Adrenal gland (tissue), 12 donors: Measurements from ENCODE around the gene CCN5. TPM values are rescaled to one million over a fixed set of nuclear protein-coding genes. Genes with fewer than 3 reads are reported as not detected.

Experiments
- DNase-seq, 7 donors: peaks; one replicate each; pipeline ENCODE4 v3.0.0-alpha.2; 2019 to 2020
- H3K27ac ChIP-seq, 5 donors: fragments of 200-600 bp; sonication (generic) in 4 of 5; 1 replicate in 3 of 5; 2 replicates in 2 of 5; pipeline versions ENCODE4 v1.5.1 to v1.8.0; 2016 to 2020; ENCODE audit warnings: mild to moderate bottlenecking in 1 of 5
- H3K27me3 ChIP-seq: fragments of 200-600 bp; 2 replicates; pipeline ENCODE4 v1.8.0; 2021
- H3K36me3 ChIP-seq, 2 donors: fragments of 200-600 bp; replicated peaks in 1 of 2; 1 replicate in 1 of 2; 2 replicates in 1 of 2; pipeline versions ENCODE4 v1.5.1 to v1.8.0; 2018 to 2022
- H3K4me1 ChIP-seq, 2 donors: fragments of 200-600 bp; replicated peaks in 1 of 2; 1 replicate in 1 of 2; 2 replicates in 1 of 2; pipeline versions ENCODE4 v1.5.1 to v1.8.0; 2018 to 2021
- H3K4me3 ChIP-seq, 4 donors: fragments of 200-600 bp; sonication (generic) in 3 of 4; one replicate each; pipeline ENCODE4 v1.5.1; 2016 to 2018
- H3K9me3 ChIP-seq, 3 donors: fragments of 200-600 bp; sonication (generic) in 1 of 3; replicated peaks in 1 of 3; 1 replicate in 2 of 3; 2 replicates in 1 of 3; pipeline versions ENCODE4 v1.5.1 to v1.8.0; 2016 to 2021
- CTCF ChIP-seq, 6 experiments: fragments of 450-650 bp in 4 of 6; fragments of 200-600 bp in 2 of 6; sonication (generic) in 1 of 6; IDR thresholded peaks; 1 replicate in 5 of 6; 2 replicates in 1 of 6; pipeline versions ENCODE4 v1.5.1 to v1.8.0; 2016 to 2021; ENCODE audit warnings: antibody characterized with exemption in 6 of 6, mild to moderate bottlenecking in 2 of 6, moderate library complexity in 1 of 6
- POLR2A ChIP-seq, 2 donors: fragments of 450-650 bp; IDR thresholded peaks; one replicate each; pipeline ENCODE4 v1.6.1; 2017; ENCODE audit warnings: antibody characterized with exemption in 2 of 2, mild to moderate bottlenecking in 2 of 2, moderate library complexity in 1 of 2
- WGBS, 4 donors: extraction: QIAGEN DNeasy Blood & Tissue Kit in 2 of 4; methylation state at CpG; one replicate each; pipeline versions ENCODE4 v1.1.5 to v1.1.7; 2013 to 2017; 5-methylcytosine and 5-hydroxymethylcytosine counted together
- intact Hi-C, 2 donors: fragments of 100-400 bp; cut with DNase I; formaldehyde crosslinking; loops; one replicate each; pipeline versions ENCODE4 v1.14.1 to v1.15.0; 2022 to 2023
- polyA plus RNA-seq, 3 donors: library from polyadenylated mRNA; stranded (reverse); fragments of 200-250 nt in 2 of 3; fragments of 350-450 nt in 1 of 3; fragmentation: Illumina TruSeq in 1 of 3; extraction: RNeasy Lipid Tissue Mini Kit (QIAGEN cat#74804) in 1 of 3; gene quantifications; one replicate each; pipeline ENCODE4 v1.2.3, GENCODE V29; 2013 to 2014
- total RNA-seq, 9 donors: library from RNA; depleted of rRNA in 4 of 9; stranded (reverse); fragments of >200 nt in 4 of 9; fragments of 120-200 nt in 1 of 9; fragmentation: NEBNext Ultra II Directional in 1 of 9; extraction: Animal tissue kit (Norgen Biotek cat#: 25700) in 1 of 9; gene quantifications; one replicate each; pipeline versions ENCODE4 v1.1.0 to v1.2.4, GENCODE V29; 2013 to 2023
- donor health status: healthy with polysubstance abuse.
- donor health status: Bipolar disorder and iron deficiency.
- donor health status: DM: yes; HTN: yes; CAD: no.
- donor health status: DM: no; HTN: no; CAD: no.
- donor health status: DM: no; HTN: no; CAD: no.
- donor health status: DM: yes; HTN: yes; CAD: no.

The CCN5 gene
- total and polyA plus RNA-seq, 12 donors = 8.0 to 115 (median 52.7) TPM

GRCh38 chr20:44709797-44710196 lies 5.4 kb upstream of the CCN5 start:
- intact Hi-C loops = no loop called here
- no peak overlapping the region for H3K4me3 ChIP-seq
- TF ChIP-seq POLR2A (IDR thresholded peaks at IDR 0.05) (no peak), CTCF (IDR thresholded peaks at IDR 0.05) (no peak)
- DNase-seq = no peak
- peaks cover 8 to 9% of the 10 kb centered on the region in 2 donors for H3K4me1 ChIP-seq
- no peaks in the 10 kb centered on the region for H3K27me3 ChIP-seq
- H3K9me3 ChIP-seq = no peaks in the 10 kb centered on the region
- H3K27ac ChIP-seq = no peak overlapping the region
- 90 to 94% (median 93%) methylated on average over 9 of the region's 9 CpGs for WGBS, 4 donors
- no peaks in the 10 kb centered on the region for H3K36me3 ChIP-seq

GRCh38 chr20:44711237-44711636 lies 3.9 kb upstream of the CCN5 start:
- Histone ChIP-seq H3K27me3 (no peaks in the 10 kb centered on the region), H3K4me3 (no peak overlapping the region), H3K9me3 (no peaks in the 10 kb centered on the region), H3K36me3 (no peaks in the 10 kb centered on the region), H3K27ac (no peak overlapping the region), H3K4me1 (peaks cover 21 to 22% of the 10 kb centered on the region in 2 donors)
- intact Hi-C loops = no loop called here
- WGBS, 4 donors = 91 to 94% (median 93%) methylated on average over 3 to 8 of the region's 8 CpGs
- no peak for DNase-seq
- TF ChIP-seq CTCF (IDR thresholded peaks at IDR 0.05) = no peak
- no peak for TF ChIP-seq POLR2A (IDR thresholded peaks at IDR 0.05)

- TF ChIP-seq CTCF (IDR thresholded peaks at IDR 0.05) (no peak), POLR2A (IDR thresholded peaks at IDR 0.05) (no peak)
- 38 to 47% (median 41%) methylated on average over 13 of the region's 13 CpGs for WGBS, 4 donors
- intact Hi-C loops = no loop called here
- H3K27ac ChIP-seq = peak overlapping the region in 3 of 5 donors; percentile 61 to 82 (median 78)
- H3K4me1 ChIP-seq = peaks cover 23 to 24% of the 10 kb centered on the region in 2 donors
- peak overlapping the region in 1 of 4 donors; percentile 4 for H3K4me3 ChIP-seq
- H3K9me3 ChIP-seq = no peaks in the 10 kb centered on the region
- peak in 1 of 7 donors; percentile 19 for DNase-seq
- no peaks in the 10 kb centered on the region for H3K36me3 ChIP-seq
- H3K27me3 ChIP-seq = no peaks in the 10 kb centered on the region
Measured at GRCh38 chr20:44714102-44714700, 968 bp upstream of the CCN5 start.

GRCh38 chr20:44715499-44716308 lies 535 bp downstream of the CCN5 start:
- no peaks in the 10 kb centered on the region for H3K9me3 ChIP-seq
- WGBS, 4 donors = 49 to 79% (median 61%) methylated on average over 3 to 5 of the region's 5 CpGs
- H3K27ac ChIP-seq = peak overlapping the region in 3 of 5 donors; percentile 61 to 82 (median 78)
- intact Hi-C loops = no loop called here
- H3K36me3 ChIP-seq = no peaks in the 10 kb centered on the region
- H3K4me1 ChIP-seq = peaks cover 35 to 38% of the 10 kb centered on the region in 2 donors
- peak overlapping the region in 1 of 4 donors; percentile 4 for H3K4me3 ChIP-seq
- H3K27me3 ChIP-seq = no peaks in the 10 kb centered on the region
- DNase-seq = peak in 2 of 7 donors; percentile 7 to 56
- TF ChIP-seq CTCF (IDR thresholded peaks at IDR 0.05) (no peak), POLR2A (IDR thresholded peaks at IDR 0.05) (no peak)
